KMS-11 (cell line): Measurements from ENCODE around the gene APOL4.
"Not testable (repeated sequence)": the region's sequence is repeated elsewhere in the genome, so short reads cannot be mapped to it uniquely, and the experiment has no call there.

Experiments used
- H2AFZ ChIP-seq: fragments of 200-600 bp; sonication (generic); 2 replicates; pipeline ENCODE4 v1.6.1; 2016; ENCODE audit warnings: antibody characterized with exemption, mixed run types, low read depth
- H3K27ac ChIP-seq: fragments of 200-600 bp; sonication (generic); 2 replicates; pipeline ENCODE4 v1.6.1; 2016; ENCODE audit warnings: mild to moderate bottlenecking, mixed run types
- H3K27me3 ChIP-seq: fragments of 200-600 bp; sonication (generic); 2 replicates; pipeline ENCODE4 v1.6.1; 2017; ENCODE audit warnings: mild to moderate bottlenecking, low read depth, mixed run types, moderate library complexity; ENCODE audit not compliant: insufficient read depth
- H3K36me3 ChIP-seq: fragments of 200-600 bp; sonication (generic); 2 replicates; pipeline ENCODE4 v1.6.1; 2017; ENCODE audit warnings: mild to moderate bottlenecking, mixed run types; ENCODE audit not compliant: insufficient read depth
- H3K4me1 ChIP-seq: fragments of 200-600 bp; sonication (generic); 2 replicates; pipeline ENCODE4 v1.6.1; 2016; ENCODE audit warnings: mild to moderate bottlenecking, low read depth, mixed run types; ENCODE audit not compliant: poor library complexity, severe bottlenecking
- H3K4me2 ChIP-seq: fragments of 200-600 bp; sonication (generic); 2 replicates; pipeline ENCODE4 v1.7.0; 2016; ENCODE audit warnings: mild to moderate bottlenecking, mixed run types
- H3K4me3 ChIP-seq: fragments of 200-600 bp; sonication (generic); IDR thresholded peaks from 2 replicates; pipeline ENCODE4 v1.6.1; 2017; ENCODE audit warnings: low read depth, low read length, mixed read lengths; ENCODE audit not compliant: insufficient read depth
- H3K79me2 ChIP-seq: fragments of 200-600 bp; sonication (generic); 2 replicates; pipeline ENCODE4 v1.6.1; 2016; ENCODE audit warnings: low read depth, mixed run types; ENCODE audit not compliant: insufficient read depth
- H3K9ac ChIP-seq: fragments of 200-600 bp; sonication (generic); 2 replicates; pipeline ENCODE4 v1.6.1; 2016; ENCODE audit warnings: mild to moderate bottlenecking, mixed run types
- H4K20me1 ChIP-seq: fragments of 200-600 bp; sonication (generic); 2 replicates; pipeline ENCODE4 v1.6.1; 2016; ENCODE audit warnings: mild to moderate bottlenecking, mixed run types; ENCODE audit not compliant: insufficient read depth
- TF ChIP-seq, protein P1 (sequence below): fragments of 200-600 bp; sonication (generic); conservative IDR thresholded peaks from 2 replicates; pipeline ENCODE4 v1.6.1; 2017; ENCODE audit warnings: low read depth, mild to moderate bottlenecking, antibody characterized with exemption, low read length, moderate library complexity, mixed read lengths

Gene APOL4

DNA sequence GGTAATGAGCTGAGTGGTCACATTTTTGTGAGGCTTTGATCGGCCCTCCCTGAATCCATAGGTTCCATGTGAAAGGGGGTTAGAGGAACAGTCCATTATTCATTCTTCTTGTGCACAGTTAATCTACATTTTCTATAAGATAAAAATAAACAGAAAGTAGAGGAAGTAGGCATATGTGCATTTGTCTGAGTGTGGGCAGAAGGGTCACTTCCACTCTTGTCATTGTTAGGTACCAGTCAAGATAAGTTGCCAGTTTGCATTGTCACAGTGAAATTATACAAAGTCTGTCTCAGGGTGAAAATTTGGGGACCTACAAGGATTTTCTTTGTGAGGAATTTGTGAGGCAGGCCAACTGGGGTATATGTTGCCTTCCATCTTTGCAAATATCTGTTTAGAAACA is 4.6 kb upstream of the APOL4 start:
- Histone ChIP-seq H3K79me2 (no peaks in the 10 kb centered on the region), H3K36me3 (no peaks in the 10 kb centered on the region), H2AFZ (no peak overlapping the region), H3K27ac (no peak overlapping the region), H3K27me3 (no peaks in the 10 kb centered on the region), H3K4me3 (no peak overlapping the region), H3K9ac (no peak overlapping the region), H3K4me1 (peaks cover 20% of the 10 kb centered on the region), H4K20me1 (no peaks in the 10 kb centered on the region), H3K4me2 (no peak overlapping the region)
- TF ChIP-seq, protein P1, sequence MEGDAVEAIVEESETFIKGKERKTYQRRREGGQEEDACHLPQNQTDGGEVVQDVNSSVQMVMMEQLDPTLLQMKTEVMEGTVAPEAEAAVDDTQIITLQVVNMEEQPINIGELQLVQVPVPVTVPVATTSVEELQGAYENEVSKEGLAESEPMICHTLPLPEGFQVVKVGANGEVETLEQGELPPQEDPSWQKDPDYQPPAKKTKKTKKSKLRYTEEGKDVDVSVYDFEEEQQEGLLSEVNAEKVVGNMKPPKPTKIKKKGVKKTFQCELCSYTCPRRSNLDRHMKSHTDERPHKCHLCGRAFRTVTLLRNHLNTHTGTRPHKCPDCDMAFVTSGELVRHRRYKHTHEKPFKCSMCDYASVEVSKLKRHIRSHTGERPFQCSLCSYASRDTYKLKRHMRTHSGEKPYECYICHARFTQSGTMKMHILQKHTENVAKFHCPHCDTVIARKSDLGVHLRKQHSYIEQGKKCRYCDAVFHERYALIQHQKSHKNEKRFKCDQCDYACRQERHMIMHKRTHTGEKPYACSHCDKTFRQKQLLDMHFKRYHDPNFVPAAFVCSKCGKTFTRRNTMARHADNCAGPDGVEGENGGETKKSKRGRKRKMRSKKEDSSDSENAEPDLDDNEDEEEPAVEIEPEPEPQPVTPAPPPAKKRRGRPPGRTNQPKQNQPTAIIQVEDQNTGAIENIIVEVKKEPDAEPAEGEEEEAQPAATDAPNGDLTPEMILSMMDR, result no peak

DNA sequence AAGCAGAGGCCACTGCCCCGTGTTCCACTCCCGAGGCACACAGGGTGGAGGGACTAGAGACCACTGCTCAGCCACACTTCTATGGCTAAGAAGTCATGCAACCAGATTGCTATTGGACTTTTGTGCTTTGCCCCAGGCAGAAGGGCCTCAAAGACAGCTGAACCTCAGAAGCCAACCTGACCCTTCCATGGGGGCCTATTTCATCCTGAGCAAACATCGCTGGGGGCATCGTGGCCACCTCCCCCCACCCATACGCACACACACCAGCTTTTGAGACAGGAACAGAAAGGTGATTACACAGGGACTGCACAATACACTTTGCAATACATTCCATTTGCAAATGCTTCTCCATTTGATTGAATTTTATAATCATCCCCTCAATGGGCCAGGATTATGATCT is 4.0 kb upstream of the APOL4 start:
- H3K9ac ChIP-seq, H4K20me1 ChIP-seq, H3K4me3 ChIP-seq, H3K27me3 ChIP-seq, H3K79me2 ChIP-seq, H3K4me2 ChIP-seq, H2AFZ ChIP-seq, H3K36me3 ChIP-seq, H3K27ac ChIP-seq: not testable (repeated sequence)
- peaks cover 20% of the 10 kb centered on the region for H3K4me1 ChIP-seq

DNA sequence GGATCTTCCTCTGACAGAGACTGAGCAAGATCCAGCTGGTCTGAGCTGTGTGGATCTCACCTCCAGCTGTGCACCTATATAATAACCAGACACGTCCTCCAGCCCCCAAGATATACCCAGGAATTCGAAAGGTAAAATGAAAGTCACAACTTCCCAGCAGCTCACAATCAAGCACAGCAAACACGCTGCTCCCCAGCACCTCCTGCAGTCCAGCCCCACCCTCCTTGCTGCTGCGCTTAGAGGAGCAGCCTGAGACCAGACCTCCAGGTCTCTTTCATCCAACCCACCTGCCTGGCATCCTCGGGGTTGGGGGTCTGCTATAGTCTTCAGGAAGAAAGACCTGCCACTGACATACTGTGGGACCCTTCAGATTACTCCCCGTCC is 3.0 kb upstream of the APOL4 start:
- H3K4me1 ChIP-seq, result peaks cover 20% of the 10 kb centered on the region
- no peaks in the 10 kb centered on the region for H3K36me3 ChIP-seq
- H2AFZ ChIP-seq, result no peak overlapping the region
- no peak overlapping the region for H3K4me2 ChIP-seq
- H3K4me3 ChIP-seq, result no peak overlapping the region
- H3K27me3 ChIP-seq, result no peaks in the 10 kb centered on the region
- no peak overlapping the region for H3K9ac ChIP-seq
- no peaks in the 10 kb centered on the region for H3K79me2 ChIP-seq
- no peaks in the 10 kb centered on the region for H4K20me1 ChIP-seq
- TF ChIP-seq, protein P1, result no peak
- no peak overlapping the region for H3K27ac ChIP-seq

DNA sequence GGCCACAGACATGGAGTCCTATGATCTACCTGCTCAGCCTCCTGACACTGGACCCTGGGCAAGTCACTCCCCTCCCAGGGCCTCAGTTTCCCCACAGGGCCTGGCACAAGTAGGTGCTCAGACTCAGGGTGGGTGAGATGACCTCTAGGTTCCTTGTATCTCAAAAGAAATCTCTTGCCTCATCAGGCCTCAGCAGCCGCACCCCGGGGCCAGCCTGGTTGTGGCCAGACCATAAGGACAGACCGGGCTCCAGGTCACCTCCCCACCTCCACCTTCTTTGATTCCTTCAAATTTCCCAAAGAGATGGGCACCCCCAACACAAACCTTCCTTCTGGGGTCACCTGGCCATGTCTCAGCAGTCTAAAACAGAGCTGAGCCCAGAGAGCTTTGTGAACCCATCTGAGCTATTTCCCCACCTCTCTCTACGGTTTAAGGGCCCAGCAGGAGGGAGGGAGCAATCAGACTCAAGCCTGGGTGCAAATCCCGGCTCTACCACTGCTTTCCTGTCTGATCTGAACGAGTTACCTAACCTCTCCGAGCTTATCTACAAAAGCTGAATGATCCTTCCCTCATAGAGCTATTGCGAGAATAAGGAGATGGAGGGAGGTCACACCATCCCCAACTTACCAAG is 2.5 kb upstream of the APOL4 start:
- Histone ChIP-seq H2AFZ (no peak overlapping the region), H3K4me2 (no peak overlapping the region), H3K27me3 (no peaks in the 10 kb centered on the region), H3K36me3 (no peaks in the 10 kb centered on the region), H3K27ac (no peak overlapping the region), H3K79me2 (no peaks in the 10 kb centered on the region), H4K20me1 (no peaks in the 10 kb centered on the region), H3K9ac (no peak overlapping the region), H3K4me3 (no peak overlapping the region), H3K4me1 (peaks cover 20% of the 10 kb centered on the region)
- TF ChIP-seq, protein P1, result no peak

DNA sequence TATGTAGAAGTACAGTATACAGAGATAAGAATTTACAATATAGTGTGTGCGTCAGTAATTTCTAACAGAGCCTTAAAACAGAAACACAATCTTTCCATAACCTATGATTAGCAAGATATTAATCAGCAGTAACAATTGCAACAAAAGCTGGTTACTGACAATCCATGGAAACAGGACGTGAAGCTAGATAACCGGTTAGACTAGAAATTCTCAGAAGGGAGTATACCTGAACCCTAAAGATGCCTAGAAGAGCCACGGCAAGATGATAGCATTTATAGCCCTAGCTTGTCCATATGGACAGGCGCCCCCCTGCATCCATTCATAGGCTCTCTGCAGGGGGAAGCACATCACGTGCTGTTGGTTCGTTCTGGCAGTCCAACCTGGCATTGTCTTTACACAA is 1.8 kb upstream of the APOL4 start:
- H3K27ac ChIP-seq, H4K20me1 ChIP-seq: not testable (repeated sequence)

DNA sequence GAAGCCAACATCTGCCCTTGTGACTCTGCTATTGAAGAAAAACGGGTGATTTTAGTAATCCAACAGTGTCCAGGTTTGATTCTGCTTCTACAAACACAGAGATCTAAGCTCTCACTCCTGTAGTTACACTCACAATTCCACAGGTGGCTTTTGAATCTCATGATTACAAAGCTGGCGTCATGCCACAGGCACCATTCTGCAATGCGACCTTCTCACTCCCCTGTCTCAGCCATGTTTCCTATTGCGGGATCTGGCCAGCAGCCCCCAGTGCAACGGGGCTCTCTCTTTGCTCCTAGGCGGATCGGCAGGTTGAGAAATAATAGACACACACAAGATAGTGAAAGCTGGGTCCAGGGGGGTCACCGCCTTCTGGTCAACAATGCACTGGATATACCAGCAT is 1.3 kb upstream of the APOL4 start:
- peaks cover 12% of the 10 kb centered on the region for H3K4me1 ChIP-seq
- H3K4me3 ChIP-seq, result not testable (repeated sequence)

More for the DNA sequence above, 1.8 kb upstream of the APOL4 start:
- not testable (repeated sequence) for H3K4me2 ChIP-seq, H3K36me3 ChIP-seq, H3K9ac ChIP-seq, H2AFZ ChIP-seq, H3K79me2 ChIP-seq, H3K4me3 ChIP-seq, H3K27me3 ChIP-seq
- H3K4me1 ChIP-seq, result peaks cover 13% of the 10 kb centered on the region

DNA sequence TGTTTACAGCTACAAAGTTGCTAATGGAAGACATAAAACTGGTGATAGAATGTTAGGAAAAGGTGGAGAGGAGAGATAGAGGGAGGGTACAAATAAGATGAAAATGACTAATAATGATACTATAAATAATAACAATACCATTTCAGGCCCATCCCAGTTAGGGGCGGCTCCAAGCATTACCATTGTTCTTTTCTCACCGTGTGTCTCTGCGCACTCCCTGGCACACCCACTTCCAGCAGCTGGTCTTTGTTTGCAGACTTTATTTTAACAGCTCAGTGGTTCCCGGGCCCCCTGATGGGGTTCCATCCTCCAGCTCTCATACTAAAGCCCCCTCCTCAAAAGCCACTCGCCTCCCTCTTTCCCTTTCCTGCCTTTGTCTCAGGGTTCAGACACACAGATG is 584 bp downstream of the APOL4 start:
- H3K4me3 ChIP-seq, H3K79me2 ChIP-seq, H4K20me1 ChIP-seq, H3K27me3 ChIP-seq, H3K9ac ChIP-seq, H3K27ac ChIP-seq, H2AFZ ChIP-seq, H3K36me3 ChIP-seq, H3K4me2 ChIP-seq: not testable (repeated sequence)
- H3K4me1 ChIP-seq, result peaks cover 18% of the 10 kb centered on the region

More for the DNA sequence above, 1.3 kb upstream of the APOL4 start:
- H3K27ac ChIP-seq, H3K9ac ChIP-seq, H3K27me3 ChIP-seq, H4K20me1 ChIP-seq, H3K79me2 ChIP-seq, H3K4me2 ChIP-seq, H2AFZ ChIP-seq, H3K36me3 ChIP-seq: not testable (repeated sequence)
